Activated CD8-positive, alpha-beta memory T cell treated with anti-CD3 and anti-CD28 coated beads for 4 hours (primary cell): ENCODE results near the gene ERGIC3.

Source experiments
- DNase-seq, 2 donors: peaks; one replicate each; pipeline ENCODE4 v3.0.0-alpha.2; 2020; ENCODE audit warnings: low read depth in 2 of 2

The ERGIC3 gene

GRCh38 chr20:35598476-35598875 lies 56.6 kb downstream of the ERGIC3 start:
- DNase-seq: no peak

- no peak for DNase-seq
Observed at GRCh38 chr20:35598899-35599775, 57.3 kb downstream of the ERGIC3 start.

DNA sequence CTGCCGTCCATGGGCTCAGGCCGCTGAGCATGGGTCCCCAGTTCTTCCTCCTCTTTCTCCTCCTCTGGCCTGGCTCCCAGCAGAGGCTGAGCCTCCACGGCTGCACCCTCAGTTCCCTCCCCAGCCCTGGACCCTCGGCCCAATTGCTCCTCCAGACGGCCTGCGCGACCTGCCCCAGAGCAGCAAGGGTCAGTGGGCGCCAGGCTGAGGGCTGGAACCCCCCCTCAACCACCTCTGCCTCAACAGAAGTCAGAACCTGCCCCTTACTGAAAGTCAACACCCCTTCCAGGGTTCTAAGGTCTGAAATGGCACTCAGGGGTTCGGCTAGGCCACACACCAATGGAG lies 57.9 kb downstream of the ERGIC3 start:
- DNase-seq: no peak

DNA sequence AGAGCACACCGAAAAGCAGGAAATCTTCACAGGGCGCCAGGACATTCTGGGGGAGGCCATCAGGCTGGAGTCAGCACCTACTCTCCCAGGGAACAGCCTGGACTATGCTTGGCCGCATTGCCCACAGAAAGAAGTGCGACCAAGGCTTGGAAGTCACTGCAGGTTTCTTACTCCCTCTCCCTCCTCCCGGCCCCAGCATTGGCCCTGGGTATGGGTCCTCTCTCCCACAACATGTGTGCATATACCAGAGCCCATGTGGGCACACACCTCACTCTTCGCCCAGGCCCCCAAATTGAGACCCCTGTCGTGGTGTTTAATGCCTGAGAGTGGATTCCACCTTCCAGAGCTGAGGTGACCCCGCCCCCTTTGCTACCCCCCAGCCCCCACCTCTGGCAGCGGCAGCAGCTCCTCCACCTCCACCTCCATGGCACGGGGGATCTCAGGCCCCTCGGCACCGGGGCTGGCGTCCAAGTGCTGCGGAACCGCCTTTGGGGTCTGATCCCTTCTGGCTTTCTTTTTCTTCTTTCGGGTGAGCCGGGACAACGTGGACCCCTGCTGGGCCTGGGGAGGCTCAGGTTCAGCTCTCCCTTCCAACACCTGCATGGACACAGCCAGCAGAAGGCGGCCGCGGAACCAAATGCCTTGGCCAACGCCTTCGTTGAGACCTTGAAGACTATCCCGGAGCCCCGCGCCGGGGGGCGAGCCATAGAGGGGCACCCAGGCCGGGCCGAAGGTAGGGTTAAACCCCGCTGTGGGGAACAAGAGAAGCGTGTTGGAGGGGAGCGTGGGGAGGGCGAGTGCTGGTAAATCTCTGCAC lies 58.5 kb downstream of the ERGIC3 start:
- DNase-seq: no peak

DNA sequence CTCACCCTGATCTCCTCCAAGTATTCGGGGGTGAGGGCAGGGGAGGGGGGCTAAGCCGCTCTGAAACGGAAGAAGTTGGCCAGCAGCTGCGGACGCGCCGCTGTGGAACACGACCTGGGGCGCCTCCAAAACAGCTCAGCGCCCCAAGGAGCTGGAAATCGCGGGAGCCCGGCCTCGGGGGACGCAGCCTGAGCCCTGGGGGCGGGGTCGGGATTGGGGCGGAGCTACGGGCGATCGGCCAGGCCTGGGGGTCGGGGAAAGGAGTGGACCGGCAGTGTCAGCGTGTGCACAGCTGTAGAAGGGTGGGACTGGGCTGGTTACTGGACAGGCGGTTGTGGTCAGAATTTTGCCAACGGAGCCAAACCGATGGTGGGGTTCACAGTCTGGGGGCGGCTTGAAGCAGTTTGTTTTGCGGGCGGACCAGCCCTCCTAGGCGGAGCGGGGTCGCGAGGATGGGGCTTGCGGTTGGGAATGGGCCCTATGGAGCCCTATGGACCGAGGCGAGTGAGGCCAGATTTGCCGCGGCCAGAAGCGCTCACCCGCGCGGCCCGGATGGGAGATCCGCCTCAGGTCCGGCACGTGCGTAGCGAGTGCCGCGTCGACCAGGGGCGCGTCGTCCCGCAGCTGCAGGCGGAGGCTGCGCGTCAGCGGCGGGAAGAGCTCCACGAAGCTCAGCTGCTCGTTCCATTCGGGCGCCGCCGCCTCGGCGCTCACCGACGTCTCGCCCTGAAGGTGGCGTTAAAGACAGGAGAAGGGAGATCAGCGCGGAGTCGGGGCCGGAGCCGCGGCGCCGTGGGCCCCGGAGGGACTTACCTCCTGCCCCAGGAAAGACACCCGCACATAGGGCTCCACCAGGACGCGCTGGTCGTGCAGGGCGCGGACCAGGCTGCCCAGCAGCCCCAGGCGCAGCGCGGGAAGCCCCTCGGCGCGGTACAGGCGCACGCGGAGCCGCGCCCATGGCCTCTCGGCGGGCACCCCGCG lies 59.4 kb downstream of the ERGIC3 start:
- DNase-seq: peak; percentile 47 to 51

- no peak for DNase-seq
Observed at GRCh38 chr20:35601990-35602389, 60.1 kb downstream of the ERGIC3 start.

- no peak for DNase-seq
Observed at GRCh38 chr20:35602851-35603495, 61.1 kb downstream of the ERGIC3 start.

DNA sequence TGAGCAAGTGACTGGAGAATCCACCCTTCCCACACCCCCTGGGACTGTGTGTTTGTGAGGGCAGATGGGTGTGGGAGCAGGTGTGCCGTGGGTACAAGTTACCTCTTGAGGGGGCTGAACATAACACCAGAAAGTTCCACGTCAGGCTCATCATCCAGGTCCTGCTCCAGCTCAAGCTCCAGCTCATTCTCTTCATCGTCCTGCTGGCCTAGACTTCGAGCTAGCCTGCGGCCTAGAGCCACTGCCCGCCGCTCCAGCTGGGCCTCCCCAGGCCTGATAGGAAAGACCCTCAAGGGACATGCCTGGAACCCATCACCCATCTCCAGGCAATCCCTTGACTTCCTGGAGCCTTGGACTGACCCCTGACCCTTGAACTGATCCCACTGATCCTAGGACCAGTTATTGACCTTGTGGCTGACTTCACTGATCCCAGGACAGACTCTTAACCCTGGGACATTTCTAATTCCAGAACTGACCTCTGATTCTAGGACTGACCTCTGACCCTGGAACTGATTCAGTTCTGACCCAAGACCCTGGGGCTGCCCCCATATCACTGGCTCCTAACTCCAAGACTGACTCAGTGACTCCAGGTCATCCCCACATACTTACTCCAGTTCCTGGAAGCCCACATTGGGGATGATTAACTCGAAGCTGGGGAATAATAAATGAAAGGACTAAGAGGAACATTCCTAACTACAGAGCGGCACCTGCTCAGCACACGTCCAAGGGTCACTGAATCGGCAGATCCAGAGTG lies 62.0 kb downstream of the ERGIC3 start:
- DNase-seq: no peak

- DNase-seq: no peak
Observed at GRCh38 chr20:35604449-35604747, 62.5 kb downstream of the ERGIC3 start.

GRCh38 chr20:35606127-35606526 lies 64.2 kb downstream of the ERGIC3 start:
- no peak for DNase-seq
